Neural crest cell (in vitro differentiated cells): ENCODE measurements around the gene ORC4. TPM values are rescaled to one million over a fixed set of nuclear protein-coding genes. Genes with fewer than 3 reads are reported as not detected.
A peak's percentile ranks its signal among the peaks of the same experiment; 100 is the strongest.

ENCODE experiments used
- DNase-seq: peaks from one replicate; pipeline ENCODE4 v3.0.0; 2021; ENCODE audit warnings: low read depth, mixed read lengths, low spot score
- H3K27ac Mint-ChIP-seq: one replicate; pipeline ENCODE4 v1.8.0; 2021; ENCODE audit warnings: mild to moderate bottlenecking, mixed read lengths; ENCODE audit not compliant: unreplicated experiment
- H3K27me3 Mint-ChIP-seq: 2 replicates; pipeline ENCODE4 v1.8.0; 2021; ENCODE audit warnings: low read depth, mild to moderate bottlenecking, mixed read lengths
- H3K36me3 Mint-ChIP-seq: 2 replicates; pipeline ENCODE4 v1.8.0; 2021; ENCODE audit warnings: low read depth, mild to moderate bottlenecking, mixed read lengths
- H3K4me1 Mint-ChIP-seq: 2 replicates; pipeline ENCODE4 v1.8.0; 2021; ENCODE audit warnings: mixed read lengths
- H3K4me3 Mint-ChIP-seq: one replicate; pipeline ENCODE4 v1.8.0; 2021; ENCODE audit warnings: mild to moderate bottlenecking, mixed read lengths
- H3K9me3 Mint-ChIP-seq: 2 replicates; pipeline ENCODE4 v1.8.0; 2021; ENCODE audit warnings: mixed read lengths
- total RNA-seq: library from RNA; stranded (reverse); gene quantifications from 2 replicates; pipeline ENCODE4 v1.2.1, GENCODE V29; 2021
- TF ChIP-seq, protein P1 (sequence below): fragments of 200-600 bp; sonication (generic); conservative IDR thresholded peaks from 2 replicates; pipeline ENCODE4 v1.5.0; 2021; ENCODE audit warnings: antibody characterized with exemption, mild to moderate bottlenecking

The ORC4 gene
- total RNA-seq, 1 donor from 2014 or later = 65.1 TPM

DNA sequence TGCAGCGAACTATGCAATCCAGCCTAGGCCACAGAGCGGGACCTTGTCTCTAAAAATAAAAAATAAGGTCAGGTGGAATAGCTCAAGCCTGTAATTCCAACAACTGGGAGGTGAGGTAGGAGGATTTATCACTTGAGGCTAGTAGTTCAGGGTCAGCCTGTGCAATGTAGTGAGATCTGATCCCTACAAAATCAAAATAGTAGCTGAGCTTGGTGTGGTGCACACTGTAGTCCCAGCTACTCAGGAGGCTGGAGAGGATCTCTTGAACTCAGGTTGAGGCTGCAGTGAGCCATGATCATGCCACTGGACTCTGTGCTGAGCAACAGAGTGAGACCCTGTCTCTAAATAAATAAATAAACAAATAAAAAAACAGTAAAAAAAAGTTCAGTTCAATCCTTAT, 6.0 kb upstream of the ORC4 start:
- Mint-ChIP-seq H3K9me3 (no peaks in the 10 kb centered on the region), H3K27ac (no peak overlapping the region)

DNA sequence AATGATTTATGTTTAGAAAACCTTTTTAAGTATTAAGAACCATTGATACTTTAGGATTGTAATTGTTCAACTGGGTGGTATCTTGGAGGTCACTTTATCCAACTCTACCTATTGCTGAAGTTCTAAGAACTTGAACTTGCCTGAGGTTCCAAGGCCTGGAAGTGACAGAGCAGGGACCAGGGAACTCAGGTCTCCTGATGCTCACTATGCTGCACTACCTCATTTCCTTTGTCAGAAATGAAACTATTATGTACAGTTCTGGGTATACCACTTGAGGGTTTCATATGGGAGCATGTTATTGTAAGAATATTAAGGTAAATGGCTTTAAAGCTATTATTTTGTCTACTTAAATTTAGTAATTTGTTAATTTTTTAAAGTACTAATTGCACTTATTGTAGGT, 3.3 kb upstream of the ORC4 start:
- Mint-ChIP-seq H3K36me3 (no peaks in the 10 kb centered on the region), H3K9me3 (no peaks in the 10 kb centered on the region), H3K27me3 (no peaks in the 10 kb centered on the region), H3K4me3 (peak overlapping the region; percentile 100), H3K27ac (no peak overlapping the region), H3K4me1 (peaks cover 43% of the 10 kb centered on the region)
- DNase-seq = no peak
- TF ChIP-seq, protein P1, sequence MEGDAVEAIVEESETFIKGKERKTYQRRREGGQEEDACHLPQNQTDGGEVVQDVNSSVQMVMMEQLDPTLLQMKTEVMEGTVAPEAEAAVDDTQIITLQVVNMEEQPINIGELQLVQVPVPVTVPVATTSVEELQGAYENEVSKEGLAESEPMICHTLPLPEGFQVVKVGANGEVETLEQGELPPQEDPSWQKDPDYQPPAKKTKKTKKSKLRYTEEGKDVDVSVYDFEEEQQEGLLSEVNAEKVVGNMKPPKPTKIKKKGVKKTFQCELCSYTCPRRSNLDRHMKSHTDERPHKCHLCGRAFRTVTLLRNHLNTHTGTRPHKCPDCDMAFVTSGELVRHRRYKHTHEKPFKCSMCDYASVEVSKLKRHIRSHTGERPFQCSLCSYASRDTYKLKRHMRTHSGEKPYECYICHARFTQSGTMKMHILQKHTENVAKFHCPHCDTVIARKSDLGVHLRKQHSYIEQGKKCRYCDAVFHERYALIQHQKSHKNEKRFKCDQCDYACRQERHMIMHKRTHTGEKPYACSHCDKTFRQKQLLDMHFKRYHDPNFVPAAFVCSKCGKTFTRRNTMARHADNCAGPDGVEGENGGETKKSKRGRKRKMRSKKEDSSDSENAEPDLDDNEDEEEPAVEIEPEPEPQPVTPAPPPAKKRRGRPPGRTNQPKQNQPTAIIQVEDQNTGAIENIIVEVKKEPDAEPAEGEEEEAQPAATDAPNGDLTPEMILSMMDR = no peak

More for the DNA sequence above, 6.0 kb upstream of the ORC4 start:
- H3K36me3 Mint-ChIP-seq = no peaks in the 10 kb centered on the region
- H3K27me3 Mint-ChIP-seq = no peaks in the 10 kb centered on the region
- DNase-seq = no peak
- peaks cover 26% of the 10 kb centered on the region for H3K4me1 Mint-ChIP-seq
- H3K4me3 Mint-ChIP-seq = no peak overlapping the region
- TF ChIP-seq, protein P1 = no peak

DNA sequence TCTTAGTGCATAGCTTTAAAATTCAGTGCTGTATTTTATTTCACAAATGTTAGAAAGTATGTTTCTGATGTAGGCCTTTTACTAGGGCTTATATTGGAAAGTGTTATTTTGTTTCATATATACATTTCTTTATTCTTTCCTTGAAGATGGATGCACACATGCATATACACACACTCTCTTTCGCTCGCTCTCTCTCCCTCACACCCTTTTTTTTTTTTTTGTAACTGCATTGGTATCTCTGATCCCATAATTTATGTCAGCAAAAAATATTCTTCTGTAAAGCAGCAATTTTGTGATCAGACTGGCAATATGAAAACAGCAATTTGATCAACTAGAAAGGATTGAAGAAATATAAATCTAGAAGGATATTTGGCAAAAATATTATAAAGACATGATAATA, 2.3 kb upstream of the ORC4 start:
- no peaks in the 10 kb centered on the region for H3K36me3 Mint-ChIP-seq
- H3K4me3 Mint-ChIP-seq = peak overlapping the region; percentile 100
- DNase-seq = no peak
- TF ChIP-seq, protein P1 = no peak
- H3K27me3 Mint-ChIP-seq = no peaks in the 10 kb centered on the region
- H3K9me3 Mint-ChIP-seq = no peaks in the 10 kb centered on the region
- H3K27ac Mint-ChIP-seq = no peak overlapping the region
- H3K4me1 Mint-ChIP-seq = peaks cover 53% of the 10 kb centered on the region

DNA sequence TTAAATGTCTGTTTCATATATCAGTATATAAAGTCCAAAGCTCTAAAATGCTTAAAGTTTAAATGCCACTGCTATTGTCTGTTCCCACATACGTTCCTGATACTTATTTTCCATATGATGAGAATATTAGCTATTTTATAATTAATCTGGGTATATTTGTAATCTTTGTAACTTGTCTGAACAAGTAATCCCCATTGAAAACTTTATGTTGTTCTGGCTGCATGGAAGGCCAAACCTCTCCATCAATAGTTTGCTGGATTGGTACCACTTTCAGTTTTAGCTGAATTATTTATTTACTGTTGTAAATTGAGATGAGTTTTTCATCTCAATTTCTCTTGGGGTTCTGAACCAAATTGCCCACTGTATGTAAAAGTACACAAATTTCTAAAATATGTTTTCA, 1.8 kb upstream of the ORC4 start:
- Mint-ChIP-seq H3K4me3 (peak overlapping the region; percentile 100), H3K27ac (no peak overlapping the region), H3K9me3 (no peaks in the 10 kb centered on the region), H3K4me1 (peaks cover 56% of the 10 kb centered on the region), H3K27me3 (no peaks in the 10 kb centered on the region), H3K36me3 (no peaks in the 10 kb centered on the region)
- TF ChIP-seq, protein P1 = no peak
- DNase-seq = no peak

DNA sequence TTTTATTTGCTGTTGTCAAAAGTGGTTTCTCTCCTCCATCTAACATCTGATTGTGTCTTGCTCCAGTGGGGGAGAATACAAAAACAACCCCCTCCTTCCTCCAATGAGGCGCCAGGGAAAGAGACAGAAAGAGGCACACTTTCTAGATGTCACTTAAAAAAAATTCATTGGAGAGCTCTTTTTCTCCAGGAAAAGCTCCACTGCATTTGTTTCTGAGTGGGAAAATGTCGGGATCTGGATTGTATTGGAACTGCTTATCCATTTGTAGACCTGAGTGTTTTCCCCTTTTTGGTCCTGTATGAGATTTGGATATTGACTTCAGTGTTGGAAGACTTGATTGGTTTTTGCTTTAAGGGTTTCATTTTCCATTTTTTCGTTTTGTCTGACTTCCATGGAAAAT, 1.3 kb upstream of the ORC4 start:
- Mint-ChIP-seq H3K9me3 (no peaks in the 10 kb centered on the region), H3K27me3 (no peaks in the 10 kb centered on the region), H3K4me3 (peak overlapping the region; percentile 100), H3K36me3 (no peaks in the 10 kb centered on the region), H3K27ac (peak overlapping the region; percentile 95), H3K4me1 (peaks cover 56% of the 10 kb centered on the region)
- no peak for DNase-seq
- TF ChIP-seq, protein P1 = no peak
